NT2/D1 (cell line): ENCODE results near the gene ANXA4.

Source experiments
- DNase-seq: peaks from one replicate; pipeline ENCODE4 v3.0.0-alpha.2; 2011; ENCODE audit warnings: low read depth, low spot score
- H3K27me3 ChIP-seq: 2 replicates; pipeline ENCODE4 v1.6.0; 2011; ENCODE audit warnings: mild to moderate bottlenecking; ENCODE audit not compliant: insufficient read length, insufficient read depth
- H3K36me3 ChIP-seq: 2 replicates; pipeline ENCODE4 v1.6.1; 2011; ENCODE audit warnings: mild to moderate bottlenecking, low read length, mixed read lengths; ENCODE audit not compliant: insufficient read depth, insufficient read length
- H3K4me1 ChIP-seq: 2 replicates; pipeline ENCODE4 v1.5.1; 2011; ENCODE audit not compliant: insufficient read depth, insufficient read length
- H3K4me3 ChIP-seq: 2 replicates; pipeline ENCODE4 v1.5.1; 2011; ENCODE audit warnings: low read depth; ENCODE audit not compliant: insufficient read length
- H3K9ac ChIP-seq: 2 replicates; pipeline ENCODE4 v1.6.0; 2011; ENCODE audit warnings: low read depth; ENCODE audit not compliant: insufficient read length
- H3K9me3 ChIP-seq: 2 replicates; pipeline ENCODE4 v1.5.1; 2011; ENCODE audit warnings: mild to moderate bottlenecking, low read length; ENCODE audit not compliant: insufficient read depth
- SUZ12 ChIP-seq: IDR thresholded peaks from 2 replicates; pipeline ENCODE4 v1.6.1; 2011; ENCODE audit not compliant: insufficient read length, insufficient read depth; ENCODE audit errors: extremely low read depth
- YY1 ChIP-seq: IDR thresholded peaks from 2 replicates; pipeline ENCODE4 v1.6.1; 2011; ENCODE audit not compliant: insufficient read length, insufficient read depth
- ZNF274 ChIP-seq: IDR thresholded peaks from 2 replicates; pipeline ENCODE4 v1.6.1; 2011; ENCODE audit warnings: mild to moderate bottlenecking, low read depth, low read length

ANXA4 gene

GRCh38 chr2:69715964-69716363, 26.0 kb upstream of the ANXA4 start:
- 0 out of 2 replicates have a peak, but pooled peaks cover under 1% of the 10 kb centered on the region for H3K9me3 ChIP-seq
- no peak overlapping the region for H3K4me3 ChIP-seq
- DNase-seq: no peak
- H3K4me1 ChIP-seq: peaks cover 7% of the 10 kb centered on the region
- H3K36me3 ChIP-seq: no peaks in the 10 kb centered on the region
- no peaks in the 10 kb centered on the region for H3K27me3 ChIP-seq
- TF ChIP-seq YY1 (no peak), SUZ12 (no peak), ZNF274 (no peak)
- no peak overlapping the region for H3K9ac ChIP-seq

- no peaks in the 10 kb centered on the region for H3K27me3 ChIP-seq
- TF ChIP-seq ZNF274 (no peak), SUZ12 (no peak), YY1 (no peak)
- H3K4me1 ChIP-seq: peaks cover 7% of the 10 kb centered on the region
- no peaks in the 10 kb centered on the region for H3K9me3 ChIP-seq
- H3K4me3 ChIP-seq: no peak overlapping the region
- no peak overlapping the region for H3K9ac ChIP-seq
- DNase-seq: no peak
- H3K36me3 ChIP-seq: no peaks in the 10 kb centered on the region
Measured at GRCh38 chr2:69716555-69717120, 25.3 kb upstream of the ANXA4 start.

GRCh38 chr2:69717186-69717585, 24.7 kb upstream of the ANXA4 start:
- no peaks in the 10 kb centered on the region for H3K27me3 ChIP-seq
- no peak for DNase-seq
- H3K36me3 ChIP-seq: no peaks in the 10 kb centered on the region
- H3K4me3 ChIP-seq: no peak overlapping the region
- TF ChIP-seq SUZ12: no peak
- TF ChIP-seq ZNF274: no peak
- no peak for TF ChIP-seq YY1
- no peaks in the 10 kb centered on the region for H3K9me3 ChIP-seq
- no peak overlapping the region for H3K9ac ChIP-seq
- peaks cover 7% of the 10 kb centered on the region for H3K4me1 ChIP-seq

GRCh38 chr2:69717861-69718273, 24.1 kb upstream of the ANXA4 start:
- H3K9me3 ChIP-seq: no peaks in the 10 kb centered on the region
- no peak overlapping the region for H3K9ac ChIP-seq
- H3K4me3 ChIP-seq: no peak overlapping the region
- peaks cover 6% of the 10 kb centered on the region for H3K4me1 ChIP-seq
- H3K27me3 ChIP-seq: no peaks in the 10 kb centered on the region
- DNase-seq: peak; percentile 74
- TF ChIP-seq YY1 (no peak), ZNF274 (no peak), SUZ12 (no peak)
- no peaks in the 10 kb centered on the region for H3K36me3 ChIP-seq

GRCh38 chr2:69718338-69718965, 23.5 kb upstream of the ANXA4 start:
- no peaks in the 10 kb centered on the region for H3K9me3 ChIP-seq
- H3K4me3 ChIP-seq: no peak overlapping the region
- H3K27me3 ChIP-seq: no peaks in the 10 kb centered on the region
- DNase-seq: no peak
- H3K4me1 ChIP-seq: peaks cover 6% of the 10 kb centered on the region
- H3K9ac ChIP-seq: no peak overlapping the region
- TF ChIP-seq ZNF274 (no peak), SUZ12 (no peak), YY1 (no peak)
- no peaks in the 10 kb centered on the region for H3K36me3 ChIP-seq

- no peak overlapping the region for H3K9ac ChIP-seq
- peaks cover 6% of the 10 kb centered on the region for H3K4me1 ChIP-seq
- H3K9me3 ChIP-seq: no peaks in the 10 kb centered on the region
- no peaks in the 10 kb centered on the region for H3K36me3 ChIP-seq
- DNase-seq: no peak
- no peak overlapping the region for H3K4me3 ChIP-seq
- TF ChIP-seq ZNF274: no peak
- no peak for TF ChIP-seq YY1
- TF ChIP-seq SUZ12: no peak
- H3K27me3 ChIP-seq: no peaks in the 10 kb centered on the region
Measured at GRCh38 chr2:69720404-69720803, 21.5 kb upstream of the ANXA4 start.

- H3K27me3 ChIP-seq: no peaks in the 10 kb centered on the region
- H3K36me3 ChIP-seq: no peaks in the 10 kb centered on the region
- H3K9me3 ChIP-seq: no peaks in the 10 kb centered on the region
- DNase-seq: no peak
- H3K4me3 ChIP-seq: no peak overlapping the region
- no peak overlapping the region for H3K9ac ChIP-seq
- TF ChIP-seq YY1 (no peak), SUZ12 (no peak), ZNF274 (no peak)
- H3K4me1 ChIP-seq: peaks cover 6% of the 10 kb centered on the region
Measured at GRCh38 chr2:69721022-69721421, 20.9 kb upstream of the ANXA4 start.

GRCh38 chr2:69723791-69724190, 18.1 kb upstream of the ANXA4 start:
- Histone ChIP-seq H3K9ac (no peak overlapping the region), H3K4me3 (no peak overlapping the region), H3K4me1 (no peaks in the 10 kb centered on the region), H3K27me3 (no peaks in the 10 kb centered on the region), H3K9me3 (no peaks in the 10 kb centered on the region), H3K36me3 (no peaks in the 10 kb centered on the region)
- TF ChIP-seq ZNF274 (no peak), YY1 (no peak)
- DNase-seq: no peak
